Calu3 (cell line): ENCODE results near the gene YAF2. TPM values are rescaled to one million over a fixed set of nuclear protein-coding genes. Genes with fewer than 3 reads are reported as not detected.

Source experiments
- BruUV-seq: library from RNA; stranded (reverse); fragments of 400-500 nt; replicated peaks from 2 replicates; lab custom pipeline; 2021; lab: Mats Ljungman, UMichigan
- CTCF ChIA-PET: fragments of 300-600 bp; sonication (Branson Sonifier 250); formaldehyde crosslinking; loops from one replicate; lab custom pipeline; 2022; ENCODE audit warnings: antibody characterized with exemption; lab: Charles Lee
- DNase-seq: peaks from one replicate; pipeline ENCODE4 v3.0.0; 2022
- H3K27ac Mint-ChIP-seq: one replicate; pipeline ENCODE4 v1.8.0; 2022; ENCODE audit warnings: mixed read lengths; ENCODE audit not compliant: unreplicated experiment
- H3K27me3 Mint-ChIP-seq: one replicate; pipeline ENCODE4 v1.8.0; 2022; ENCODE audit warnings: mixed read lengths; ENCODE audit not compliant: unreplicated experiment
- H3K36me3 Mint-ChIP-seq: one replicate; pipeline ENCODE4 v1.8.0; 2022; ENCODE audit warnings: mild to moderate bottlenecking, moderate library complexity, mixed read lengths; ENCODE audit not compliant: insufficient read depth, unreplicated experiment
- H3K4me1 Mint-ChIP-seq: one replicate; pipeline ENCODE4 v1.8.0; 2022; ENCODE audit warnings: mild to moderate bottlenecking, low read depth, mixed read lengths; ENCODE audit not compliant: unreplicated experiment
- H3K4me3 Mint-ChIP-seq: one replicate; pipeline ENCODE4 v1.8.0; 2022; ENCODE audit warnings: mild to moderate bottlenecking, low read depth, moderate library complexity, mixed read lengths; ENCODE audit not compliant: unreplicated experiment
- H3K9me3 Mint-ChIP-seq: one replicate; pipeline ENCODE4 v1.8.0; 2022; ENCODE audit warnings: low read depth, mixed read lengths; ENCODE audit not compliant: unreplicated experiment
- CTCF ChIP-seq: fragments of 200-600 bp; IDR thresholded peaks from one replicate; pipeline ENCODE4 v1.8.0; 2022; ENCODE audit warnings: antibody characterized with exemption; ENCODE audit not compliant: unreplicated experiment
- intact Hi-C: fragments of 100-400 bp; cut with micrococcal nuclease; formaldehyde crosslinking; loops from one replicate; pipeline ENCODE4 v1.10.0; 2022; ENCODE audit not compliant: unreplicated experiment
- total RNA-seq: library from RNA; stranded (reverse); gene quantifications from 2 replicates; pipeline ENCODE4 v1.2.3, GENCODE V29; 2022

YAF2 gene
- total RNA-seq, 1 experiment from 2014 or later: 18.9 TPM

DNA sequence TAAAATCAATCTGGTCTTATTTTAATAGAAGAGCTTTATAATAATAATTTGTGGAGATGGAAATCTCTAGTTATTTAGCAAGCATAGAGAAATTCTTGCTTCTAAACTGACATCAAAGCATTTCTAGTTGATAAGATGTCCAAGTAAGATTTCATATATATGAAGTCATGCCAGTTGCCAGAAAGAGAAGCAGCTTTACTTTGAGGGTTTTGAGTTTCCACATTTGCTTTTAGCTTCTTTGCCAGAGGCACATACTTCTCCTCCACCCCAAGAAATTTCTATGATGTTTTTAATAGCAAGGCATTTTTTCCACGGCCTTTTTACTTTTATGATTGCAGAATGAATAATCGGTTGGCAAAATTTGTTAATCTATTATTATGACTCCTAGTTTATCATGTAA lies 24.2 kb upstream of the YAF2 start:
- H3K4me1 Mint-ChIP-seq: no peaks in the 10 kb centered on the region
- no peak overlapping the region for H3K4me3 Mint-ChIP-seq
- no peaks in the 10 kb centered on the region for H3K36me3 Mint-ChIP-seq
- H3K9me3 Mint-ChIP-seq: peaks cover 1% of the 10 kb centered on the region
- no peaks in the 10 kb centered on the region for H3K27me3 Mint-ChIP-seq
- no peak overlapping the region for H3K27ac Mint-ChIP-seq
- DNase-seq: no peak
- no peak for TF ChIP-seq CTCF
- no TSS peak for BruUV-seq
- CTCF ChIA-PET: interaction anchor here (0.6 kb wide), 1 partner anchor 268 kb away, joined by 9 read pairs; no protein-coding TSS in a partner anchor
- intact Hi-C loops: no loop called here

DNA sequence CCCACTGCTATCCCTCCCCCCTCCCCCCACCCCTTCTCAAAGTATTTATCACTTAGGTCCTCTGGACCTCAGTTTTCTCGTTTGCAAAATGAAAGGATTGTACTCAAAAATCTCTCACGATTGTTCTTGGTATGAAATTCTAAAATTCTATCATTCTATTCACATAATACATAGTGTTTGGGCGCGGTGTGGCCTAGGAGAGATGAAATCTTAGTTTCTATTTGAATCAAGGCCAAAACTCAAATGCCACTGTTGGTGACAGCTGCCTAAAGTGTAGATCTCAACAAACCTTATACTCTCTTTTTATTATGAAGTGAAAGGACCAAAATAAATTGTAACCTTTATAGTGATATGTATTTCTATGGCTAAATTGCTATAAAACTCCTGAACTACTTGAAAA lies 23.7 kb upstream of the YAF2 start:
- Mint-ChIP-seq H3K4me3 (no peak overlapping the region), H3K9me3 (peaks cover 3% of the 10 kb centered on the region), H3K36me3 (no peaks in the 10 kb centered on the region), H3K27me3 (no peaks in the 10 kb centered on the region), H3K4me1 (no peaks in the 10 kb centered on the region), H3K27ac (no peak overlapping the region)
- DNase-seq: no peak
- no TSS peak for BruUV-seq
- CTCF ChIA-PET: no interaction called here
- intact Hi-C loops: no loop called here
- TF ChIP-seq CTCF: no peak

DNA sequence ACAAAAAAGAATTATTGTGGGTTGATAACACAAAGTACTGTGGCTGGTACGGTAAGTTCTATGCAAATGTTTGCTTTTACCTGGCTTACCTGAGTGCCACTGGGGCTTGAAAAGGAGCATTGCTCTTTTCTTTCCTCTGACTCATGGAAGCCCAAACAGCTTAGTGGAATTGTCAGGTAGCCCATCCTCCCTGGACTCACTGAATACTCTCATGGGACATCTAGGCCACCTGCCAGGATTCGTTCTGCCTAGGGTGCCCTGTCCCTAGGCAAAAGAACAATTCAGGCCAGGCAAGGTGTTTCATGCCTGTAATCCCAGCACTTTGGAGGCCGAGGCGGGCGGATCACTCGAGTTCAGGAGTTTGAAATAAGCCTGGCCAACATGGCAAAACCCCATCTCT lies 22.5 kb upstream of the YAF2 start:
- peaks cover 6% of the 10 kb centered on the region for H3K9me3 Mint-ChIP-seq
- DNase-seq: no peak
- no peak for TF ChIP-seq CTCF

GRCh38 chr12:42259699-42260098 lies 21.7 kb upstream of the YAF2 start:
- BruUV-seq: no TSS peak
- DNase-seq: no peak
- peaks cover 6% of the 10 kb centered on the region for H3K9me3 Mint-ChIP-seq
- no peak for TF ChIP-seq CTCF
- H3K27me3 Mint-ChIP-seq: no peaks in the 10 kb centered on the region
- H3K36me3 Mint-ChIP-seq: no peaks in the 10 kb centered on the region
- H3K27ac Mint-ChIP-seq: no peak overlapping the region
- intact Hi-C loops: no loop called here
- no peak overlapping the region for H3K4me3 Mint-ChIP-seq
- no peaks in the 10 kb centered on the region for H3K4me1 Mint-ChIP-seq
- CTCF ChIA-PET: no interaction called here

More for the DNA sequence above, 22.5 kb upstream of the YAF2 start:
- CTCF ChIA-PET: no interaction called here
- Mint-ChIP-seq H3K36me3 (no peaks in the 10 kb centered on the region), H3K27me3 (no peaks in the 10 kb centered on the region), H3K27ac (no peak overlapping the region), H3K4me3 (no peak overlapping the region), H3K4me1 (no peaks in the 10 kb centered on the region)
- BruUV-seq: no TSS peak
- intact Hi-C loops: no loop called here
